ENCODE measurements around the gene LEF1. TPM values are rescaled to one million over a fixed set of nuclear protein-coding genes. Genes with fewer than 3 reads are reported as not detected.
"Not testable (repeated sequence)": the region's sequence is repeated elsewhere in the genome, so short reads cannot be mapped to it uniquely, and the experiment has no call there.

LEF1 gene
- total RNA-seq, 5 donors from 2014 or later (not counting 1 experiment from before 2014, with no cell fraction given) = 412 to 776 (median 500) TPM

GRCh38 chr4:108054025-108054638, 114.6 kb downstream of the LEF1 start:
- H3K27me3 Mint-ChIP-seq = no peaks in the 10 kb centered on the region
- H3K4me3 ChIP-seq (ENCODE audit: control insufficient read depth in 1 of 2, extremely low read depth in 1 of 2, low read length in 1 of 2) = no peak overlapping the region
- peak overlapping the region; percentile 17 for H3K27ac ChIP-seq (ENCODE audit: low read length)
- DNase-seq (peak in 28 of 35 experiments; percentile 28 to 72 (median 42)), ATAC-seq (replicated peaks in 1 of 4) (peak; percentile 53 to 71 (median 54))
- WGBS (ENCODE audit: insufficient coverage) = 70% methylated on average over 9 of the region's 16 CpGs
- H3K36me3 ChIP-seq (ENCODE audit: control insufficient read depth in 2 of 2, extremely low read depth in 1 of 2, insufficient read depth in 1 of 2, low read length in 1 of 2) = peaks cover 0 to 55% of the 10 kb centered on the region in 2 donors
- no peaks in the 10 kb centered on the region for H3K27me3 ChIP-seq (replicated peaks in 1 of 2; ENCODE audit: control insufficient read depth in 2 of 2, extremely low read depth in 1 of 2, insufficient read depth in 2 of 2, low read length in 1 of 2)
- H3K4me1 ChIP-seq (ENCODE audit: control insufficient read depth in 1 of 2, extremely low read depth in 1 of 2, insufficient read depth in 2 of 2, low read length in 2 of 2) = peaks cover 62 to 67% of the 10 kb centered on the region in 2 experiments
- ChIA-PET CTCF (interaction anchor here (1.2 to 2.8 kb wide), 6 partner anchors 10 to 128 kb away, joined by 3 to 9 read pairs (median 5); no protein-coding TSS in a partner anchor), POLR2A (interaction anchor here (0.8 to 1.1 kb wide), 2 partner anchors 39 to 69 kb away, joined by 8 to 13 read pairs; no protein-coding TSS in a partner anchor)
- no peaks in the 10 kb centered on the region for H3K9me3 ChIP-seq
- peaks cover 93 to 97% (median 93%) of the 10 kb centered on the region in 3 donors for H3K4me1 Mint-ChIP-seq
- peak overlapping the region in 2 of 3 donors; percentile 28 to 53 for H3K4me3 Mint-ChIP-seq
- no peaks in the 10 kb centered on the region for H3K9me3 Mint-ChIP-seq
- peak overlapping the region; percentile 85 to 98 for H3K27ac Mint-ChIP-seq
- peaks cover 33% of the 10 kb centered on the region for H3K36me3 Mint-ChIP-seq

DNA sequence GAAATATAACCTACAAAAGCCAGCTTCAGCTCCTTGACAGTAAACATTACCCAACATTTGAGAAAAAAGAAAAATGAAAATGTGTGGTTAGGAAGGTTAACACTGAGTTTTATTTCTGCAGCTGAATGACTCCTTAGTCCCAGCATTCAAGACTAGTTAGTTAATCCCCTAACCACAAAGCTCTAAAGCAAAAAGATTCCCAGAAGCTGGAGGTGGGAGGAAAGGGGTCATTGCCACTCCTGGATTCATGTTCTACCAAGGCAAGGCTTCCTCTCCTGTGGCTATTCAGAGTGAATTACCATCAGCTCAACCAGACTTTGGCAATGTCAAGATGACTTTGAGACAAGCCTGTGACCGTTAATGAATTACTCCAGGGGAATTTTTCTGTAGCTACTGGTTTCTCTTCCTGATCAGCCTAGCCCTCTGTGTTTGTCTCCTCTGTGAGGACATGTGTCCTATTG, 115.5 kb downstream of the LEF1 start:
- Mint-ChIP-seq H3K4me1 (peaks cover 93 to 97% (median 93%) of the 10 kb centered on the region in 3 donors), H3K4me3 (peak overlapping the region in 1 of 3 donors; percentile 53), H3K9me3 (no peaks in the 10 kb centered on the region), H3K36me3 (peaks cover 39% of the 10 kb centered on the region), H3K27me3 (no peaks in the 10 kb centered on the region), H3K27ac (peak overlapping the region; percentile 85 to 98)
- H3K27me3 ChIP-seq (replicated peaks in 1 of 2; ENCODE audit: control insufficient read depth in 2 of 2, extremely low read depth in 1 of 2, insufficient read depth in 2 of 2, low read length in 1 of 2) = no peaks in the 10 kb centered on the region
- no peak for ATAC-seq (replicated peaks in 1 of 4)
- ChIA-PET POLR2A (interaction anchor here in 1 of 2 donors (1.1 kb wide), 1 partner anchor 54 kb away, joined by 3 read pairs; no protein-coding TSS in a partner anchor), CTCF (interaction anchor here (0.8 to 2.8 kb wide), 7 partner anchors 9 to 519 kb away, joined by 3 to 9 read pairs (median 4); no protein-coding TSS in a partner anchor)
- DNase-seq = no peak
- peak overlapping the region; percentile 19 for H3K27ac ChIP-seq (ENCODE audit: low read length)
- H3K9me3 ChIP-seq = no peaks in the 10 kb centered on the region
- WGBS (ENCODE audit: insufficient coverage) = 43% methylated on average over 1 of the region's 1 CpG
- peaks cover 63 to 64% of the 10 kb centered on the region in 2 experiments for H3K4me1 ChIP-seq (ENCODE audit: control insufficient read depth in 1 of 2, extremely low read depth in 1 of 2, insufficient read depth in 2 of 2, low read length in 2 of 2)
- H3K36me3 ChIP-seq (ENCODE audit: control insufficient read depth in 2 of 2, extremely low read depth in 1 of 2, insufficient read depth in 1 of 2, low read length in 1 of 2) = peaks cover 2 to 57% of the 10 kb centered on the region in 2 donors
- H3K4me3 ChIP-seq (ENCODE audit: control insufficient read depth in 1 of 2, extremely low read depth in 1 of 2, low read length in 1 of 2) = no peak overlapping the region

DNA sequence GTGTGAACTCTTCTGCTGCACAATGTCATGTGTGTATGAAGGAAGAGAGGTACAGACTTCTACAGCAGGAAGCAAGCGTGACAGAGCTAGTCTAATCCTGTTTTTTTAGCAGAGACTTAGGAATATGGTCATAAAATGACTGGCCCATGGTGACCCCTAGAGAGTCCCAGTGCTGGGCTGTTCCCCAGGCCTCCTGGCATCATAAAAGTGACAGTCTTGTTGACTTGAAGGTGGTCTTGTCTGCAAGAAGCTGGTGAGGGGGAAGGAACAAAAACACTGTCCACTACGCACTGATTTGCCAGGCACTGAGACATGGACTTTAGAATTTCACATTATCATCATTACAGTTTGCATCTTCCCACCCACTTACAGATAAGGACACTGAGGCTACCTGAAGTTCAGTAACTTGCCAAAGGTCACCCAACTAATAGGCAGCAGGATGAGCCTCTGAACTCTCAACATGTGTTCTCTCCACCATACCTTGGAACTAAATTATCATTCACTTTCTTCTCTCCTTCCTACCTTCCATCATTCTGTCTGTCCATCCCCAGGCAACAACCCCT, 116.1 kb downstream of the LEF1 start:
- no peak for ATAC-seq (replicated peaks in 1 of 4)
- 88% methylated on average over 2 of the region's 2 CpGs for WGBS (ENCODE audit: insufficient coverage)
- CTCF ChIA-PET = interaction anchor here (0.8 to 1.2 kb wide), 5 partner anchors 10 to 520 kb away, joined by 3 to 5 read pairs (median 4); no protein-coding TSS in a partner anchor

DNA sequence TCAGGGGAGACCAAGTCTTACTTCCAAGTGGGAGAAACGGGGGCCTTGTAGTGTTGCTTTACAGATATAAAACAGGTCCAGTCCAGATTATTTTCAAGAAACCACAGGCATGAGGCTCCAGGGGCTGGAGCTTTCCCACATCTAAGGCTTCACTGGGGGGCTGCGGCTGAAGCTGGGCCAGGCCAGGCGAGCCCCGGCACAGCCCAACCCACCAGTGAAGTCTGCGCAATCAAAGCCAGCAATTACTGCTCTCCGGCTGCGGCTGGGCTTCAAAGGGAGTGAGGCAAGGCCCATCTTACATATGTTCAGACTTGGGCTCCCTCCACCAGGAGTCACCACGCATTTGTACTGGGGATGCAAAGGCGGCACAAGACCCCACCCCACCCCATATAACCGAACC, 117.4 kb downstream of the LEF1 start:
- ATAC-seq (replicated peaks in 1 of 4) = no peak
- Histone ChIP-seq H3K27ac (ENCODE audit: low read length) (peak overlapping the region; percentile 32), H3K4me1 (ENCODE audit: control insufficient read depth in 1 of 2, extremely low read depth in 1 of 2, insufficient read depth in 2 of 2, low read length in 2 of 2) (peaks cover 54 to 64% of the 10 kb centered on the region in 2 experiments), H3K9me3 (no peaks in the 10 kb centered on the region), H3K4me3 (ENCODE audit: control insufficient read depth in 1 of 2, extremely low read depth in 1 of 2, low read length in 1 of 2) (no peak overlapping the region), H3K36me3 (ENCODE audit: control insufficient read depth in 2 of 2, extremely low read depth in 1 of 2, insufficient read depth in 1 of 2, low read length in 1 of 2) (peaks cover 7 to 59% of the 10 kb centered on the region in 2 donors), H3K27me3 (replicated peaks in 1 of 2; ENCODE audit: control insufficient read depth in 2 of 2, extremely low read depth in 1 of 2, insufficient read depth in 2 of 2, low read length in 1 of 2) (no peaks in the 10 kb centered on the region)
- Mint-ChIP-seq H3K27me3 (no peaks in the 10 kb centered on the region), H3K9me3 (no peaks in the 10 kb centered on the region), H3K4me3 (peak overlapping the region in 1 of 3 donors; percentile 77), H3K36me3 (peaks cover 49% of the 10 kb centered on the region), H3K4me1 (peaks cover 88 to 89% (median 89%) of the 10 kb centered on the region in 3 donors), H3K27ac (peak overlapping the region; percentile 92 to 98)
- ChIA-PET CTCF (no interaction called here), POLR2A (no interaction called here)
- DNase-seq = peak in 2 of 35 experiments; percentile 27 to 35
- 74% methylated on average over 9 of the region's 10 CpGs for WGBS (ENCODE audit: insufficient coverage)

More for the DNA sequence above, 116.1 kb downstream of the LEF1 start:
- DNase-seq = no peak
- Histone ChIP-seq H3K27me3 (replicated peaks in 1 of 2; ENCODE audit: control insufficient read depth in 2 of 2, extremely low read depth in 1 of 2, insufficient read depth in 2 of 2, low read length in 1 of 2) (no peaks in the 10 kb centered on the region), H3K36me3 (ENCODE audit: control insufficient read depth in 2 of 2, extremely low read depth in 1 of 2, insufficient read depth in 1 of 2, low read length in 1 of 2) (peaks cover 7 to 63% of the 10 kb centered on the region in 2 donors), H3K9me3 (no peaks in the 10 kb centered on the region), H3K27ac (ENCODE audit: low read length) (peak overlapping the region; percentile 19), H3K4me3 (ENCODE audit: control insufficient read depth in 1 of 2, extremely low read depth in 1 of 2, low read length in 1 of 2) (no peak overlapping the region), H3K4me1 (ENCODE audit: control insufficient read depth in 1 of 2, extremely low read depth in 1 of 2, insufficient read depth in 2 of 2, low read length in 2 of 2) (peaks cover 62 to 67% of the 10 kb centered on the region in 2 experiments)
- H3K27ac Mint-ChIP-seq = peak overlapping the region; percentile 85 to 98
- peak overlapping the region in 1 of 3 donors; percentile 53 for H3K4me3 Mint-ChIP-seq
- H3K9me3 Mint-ChIP-seq = no peaks in the 10 kb centered on the region
- H3K4me1 Mint-ChIP-seq = peaks cover 93 to 96% (median 94%) of the 10 kb centered on the region in 3 donors
- POLR2A ChIA-PET = interaction anchor here in 1 of 2 donors (1.1 kb wide), 1 partner anchor 55 kb away, joined by 3 read pairs; no protein-coding TSS in a partner anchor
- no peaks in the 10 kb centered on the region for H3K27me3 Mint-ChIP-seq
- peaks cover 42% of the 10 kb centered on the region for H3K36me3 Mint-ChIP-seq

DNA sequence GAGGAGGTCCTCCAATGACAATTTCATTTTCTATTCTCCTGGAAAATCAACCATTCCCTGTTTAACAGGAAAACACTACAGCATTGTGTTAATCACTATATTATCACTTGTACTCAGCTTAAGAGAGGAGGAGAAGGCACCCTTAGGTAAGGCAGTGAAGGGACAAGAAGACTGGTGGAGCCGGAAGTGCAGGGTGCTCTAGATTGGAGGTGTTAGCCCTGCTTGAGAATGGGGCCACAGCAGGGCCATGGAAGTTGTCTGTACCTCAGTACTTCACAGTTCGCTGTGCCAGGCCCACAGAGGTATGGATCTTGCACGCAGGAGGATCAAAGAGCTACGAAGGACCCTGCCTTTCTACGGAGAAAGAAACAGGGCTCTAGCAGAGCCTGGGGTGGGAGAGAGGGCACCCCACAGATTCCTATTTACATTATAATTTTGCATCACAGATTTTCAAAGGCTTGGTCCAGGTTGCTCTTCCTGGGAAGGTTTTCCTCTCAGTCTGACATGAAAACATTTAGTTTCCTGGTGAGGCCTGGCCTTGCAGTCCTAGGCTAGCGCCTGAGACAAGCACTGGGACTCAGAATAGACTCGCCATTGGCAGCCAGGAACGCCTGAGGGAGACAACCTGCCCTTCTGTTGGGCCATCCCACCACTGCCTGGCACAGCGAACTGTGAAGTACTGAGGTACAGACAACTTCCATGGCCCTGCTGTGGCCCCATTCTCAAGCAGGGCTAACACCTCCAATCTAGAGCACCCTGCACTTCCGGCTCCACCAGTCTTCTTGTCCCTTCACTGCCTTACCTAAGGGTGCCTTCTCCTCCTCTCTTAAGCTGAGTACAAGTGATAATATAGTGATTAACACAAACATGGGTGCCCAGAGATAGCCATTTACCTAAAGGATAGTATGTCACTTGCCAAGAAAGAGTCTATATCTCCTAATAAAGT, 118.3 kb downstream of the LEF1 start:
- H3K4me3 ChIP-seq (ENCODE audit: control insufficient read depth in 1 of 2, extremely low read depth in 1 of 2, low read length in 1 of 2); H3K27me3 ChIP-seq (replicated peaks in 1 of 2; ENCODE audit: control insufficient read depth in 2 of 2, extremely low read depth in 1 of 2, insufficient read depth in 2 of 2, low read length in 1 of 2); H3K9me3 Mint-ChIP-seq; POLR2A ChIA-PET; H3K27me3 Mint-ChIP-seq; DNase-seq; H3K9me3 ChIP-seq: not testable (repeated sequence)
- Histone ChIP-seq H3K27ac (ENCODE audit: low read length) (peak overlapping the region; percentile 53), H3K36me3 (ENCODE audit: control insufficient read depth in 2 of 2, extremely low read depth in 1 of 2, insufficient read depth in 1 of 2, low read length in 1 of 2) (peaks cover 11 to 61% of the 10 kb centered on the region in 2 donors), H3K4me1 (ENCODE audit: control insufficient read depth in 1 of 2, extremely low read depth in 1 of 2, insufficient read depth in 2 of 2, low read length in 2 of 2) (peaks cover 54 to 59% of the 10 kb centered on the region in 2 experiments)
- Mint-ChIP-seq H3K27ac (peak overlapping the region; percentile 92 to 98), H3K4me1 (peaks cover 87 to 89% (median 89%) of the 10 kb centered on the region in 3 donors), H3K36me3 (peaks cover 52% of the 10 kb centered on the region), H3K4me3 (peak overlapping the region; percentile 75 to 78 (median 77))
- WGBS (ENCODE audit: insufficient coverage) = no CpG with 5 or more reads among the region's 10 CpGs
- peak; percentile 25 to 53 (median 40) for ATAC-seq (replicated peaks in 1 of 4)
- CTCF ChIA-PET = interaction anchor here in 1 of 2 donors (1.6 kb wide), 1 partner anchor 8 kb away, joined by 3 read pairs; no protein-coding TSS in a partner anchor

Measured in T-cell (primary cell).